Measurements from ENCODE around the gene MATCAP1. TPM values are rescaled to one million over a fixed set of nuclear protein-coding genes. Genes with fewer than 3 reads are reported as not detected.

Gene MATCAP1
- total and polyA plus RNA-seq, 4 donors = 1.5 to 4.8 (median 3.2) TPM

GRCh38 chr16:67216612-67217490 is 33.1 kb upstream of the MATCAP1 start:
- Histone ChIP-seq H3K9ac (ENCODE audit: low read depth in 1 of 2, low read length in 2 of 2) (no peak overlapping the region), H3K27me3 (ENCODE audit: control insufficient read depth in 4 of 4, insufficient read depth in 4 of 4, low read length in 3 of 4) (no peaks in the 10 kb centered on the region), H3K27ac (ENCODE audit: low read depth in 1 of 2, low read length in 2 of 2) (no peak overlapping the region), H3K4me3 (ENCODE audit: low read depth in 1 of 3, low read length in 3 of 3) (no peak overlapping the region), H3K4me1 (ENCODE audit: control insufficient read depth in 4 of 4, insufficient read depth in 4 of 4, low read length in 3 of 4) (peaks cover 4 to 28% (median 20%) of the 10 kb centered on the region in 4 donors), H3K36me3 (ENCODE audit: control insufficient read depth in 4 of 4, insufficient read depth in 3 of 4, low read depth in 1 of 4, low read length in 3 of 4) (no peaks in the 10 kb centered on the region), H3K9me3 (ENCODE audit: control insufficient read depth in 4 of 4, low read length in 3 of 4) (no peaks in the 10 kb centered on the region)
- peak; percentile 60 for TF ChIP-seq NR2F2 (IDR thresholded peaks at IDR 0.05)
- TF ChIP-seq RAD21 (IDR thresholded peaks at IDR 0.05) = peak in 1 of 2 donors; percentile 32
- TF ChIP-seq SP1 (IDR thresholded peaks at IDR 0.05) = no peak
- no peak for DNase-seq (ENCODE audit: low spot score)
- 73% methylated on average over 18 of the region's 18 CpGs for WGBS

- no peaks in the 10 kb centered on the region for H3K36me3 ChIP-seq (ENCODE audit: control insufficient read depth in 4 of 4, insufficient read depth in 3 of 4, low read depth in 1 of 4, low read length in 3 of 4)
- H3K27me3 ChIP-seq (ENCODE audit: control insufficient read depth in 4 of 4, insufficient read depth in 4 of 4, low read length in 3 of 4) = no peaks in the 10 kb centered on the region
- DNase-seq (ENCODE audit: low spot score) = no peak
- H3K4me3 ChIP-seq (ENCODE audit: low read depth in 1 of 3, low read length in 3 of 3) = no peak overlapping the region
- peaks cover 8 to 35% (median 26%) of the 10 kb centered on the region in 4 donors for H3K4me1 ChIP-seq (ENCODE audit: control insufficient read depth in 4 of 4, insufficient read depth in 4 of 4, low read length in 3 of 4)
- TF ChIP-seq JUND (IDR thresholded peaks at IDR 0.05) (no peak), NR2F2 (IDR thresholded peaks at IDR 0.05) (no peak), YY1 (IDR thresholded peaks at IDR 0.05) (no peak), HNF4A (conservative IDR thresholded peaks at IDR 0.05) (no peak), TAF1 (conservative IDR thresholded peaks at IDR 0.05) (no peak), HNF4G (IDR thresholded peaks at IDR 0.05) (no peak), RXRA (IDR thresholded peaks at IDR 0.05) (no peak), REST (IDR thresholded peaks at IDR 0.05) (no peak), SP1 (IDR thresholded peaks at IDR 0.05) (no peak), GABPA (IDR thresholded peaks at IDR 0.05 in 1 of 2, conservative IDR thresholded peaks at IDR 0.05 in 1 of 2) (no peak), EGR1 (IDR thresholded peaks at IDR 0.05; ENCODE audit: low read depth in 2 of 2) (no peak), CTCF (IDR thresholded peaks at IDR 0.05; ENCODE audit: low read depth, low read length, missing input control) (no peak), ZBTB33 (IDR thresholded peaks at IDR 0.05) (no peak), ATF3 (IDR thresholded peaks at IDR 0.05) (no peak), MAX (IDR thresholded peaks at IDR 0.05) (no peak), FOXA1 (IDR thresholded peaks at IDR 0.05) (no peak), RAD21 (IDR thresholded peaks at IDR 0.05) (no peak)
- WGBS = 86% methylated on average over 5 of the region's 5 CpGs
- no peak overlapping the region for H3K27ac ChIP-seq (ENCODE audit: low read depth in 1 of 2, low read length in 2 of 2)
- no peak overlapping the region for H3K9ac ChIP-seq (ENCODE audit: low read depth in 1 of 2, low read length in 2 of 2)
- no peaks in the 10 kb centered on the region for H3K9me3 ChIP-seq (ENCODE audit: control insufficient read depth in 4 of 4, low read length in 3 of 4)
These were observed 31.9 kb upstream of the MATCAP1 start for GRCh38 chr16:67215706-67216105.

Measured in liver (tissue), 9 donors.